Midbrain (tissue), 1 donor: ENCODE measurements around the gene MTCH1.

Experiments
- DNase-seq: peaks from one replicate; lab custom pipeline; 2025; lab: John Stamatoyannopoulos, UW

Gene MTCH1

DNA sequence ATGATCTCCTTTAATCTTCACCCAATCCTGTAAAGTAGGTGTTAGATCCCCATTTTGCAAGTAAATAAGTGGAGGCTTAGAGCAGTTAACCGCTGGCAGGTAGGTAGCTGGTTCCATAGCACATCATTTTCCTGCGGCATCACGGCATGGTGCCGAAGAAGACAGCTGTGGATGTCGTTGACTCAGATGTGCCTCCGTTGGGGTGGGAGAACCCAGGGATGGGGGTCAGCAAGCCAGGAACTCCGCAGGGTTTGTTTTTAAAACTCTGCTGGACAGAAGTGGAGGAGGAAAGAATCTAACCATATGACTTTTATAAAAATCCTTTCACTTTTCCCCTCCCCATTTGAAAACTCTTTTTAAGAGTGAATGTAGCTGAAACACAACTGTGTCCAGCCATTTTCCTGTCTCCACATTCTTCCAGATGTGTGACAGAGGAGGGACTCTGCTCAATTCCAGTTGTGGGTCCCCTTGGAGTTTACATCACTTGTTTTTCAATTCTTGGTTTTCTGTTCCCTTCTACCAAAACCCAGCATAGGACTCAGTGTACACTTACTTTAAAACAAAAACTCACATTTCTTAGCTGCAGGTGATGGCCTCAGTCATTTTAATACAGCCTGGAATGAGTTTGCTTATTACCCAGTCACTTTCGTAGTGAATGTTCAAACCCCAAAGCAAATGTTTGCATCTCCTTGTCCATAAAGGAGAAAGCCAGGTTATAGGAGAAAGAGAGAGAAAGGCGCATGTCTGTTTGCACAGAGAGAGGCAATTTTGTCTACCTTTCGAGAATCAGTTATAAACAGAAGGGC, 59.1 kb downstream of the MTCH1 start:
- DNase-seq = no peak

DNA sequence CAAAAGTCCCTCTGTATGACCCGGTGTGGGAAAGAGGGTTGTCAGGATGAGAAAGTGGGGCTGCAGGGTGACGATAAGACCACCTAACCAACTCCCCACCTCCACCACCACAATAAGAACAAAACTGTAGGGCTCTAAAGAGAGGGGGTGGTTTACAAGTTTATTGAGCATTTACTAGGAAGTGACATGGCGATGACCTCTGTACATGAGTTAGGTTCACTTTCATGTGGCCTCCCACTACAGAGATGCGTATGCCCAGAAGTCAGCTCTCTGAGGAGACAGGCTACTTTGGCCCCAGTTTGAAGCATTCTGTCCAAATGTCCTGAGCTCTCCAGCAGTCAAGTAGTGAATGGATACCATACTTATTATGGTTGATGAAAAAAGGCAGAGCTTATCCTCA, 60.2 kb downstream of the MTCH1 start:
- no peak for DNase-seq

DNA sequence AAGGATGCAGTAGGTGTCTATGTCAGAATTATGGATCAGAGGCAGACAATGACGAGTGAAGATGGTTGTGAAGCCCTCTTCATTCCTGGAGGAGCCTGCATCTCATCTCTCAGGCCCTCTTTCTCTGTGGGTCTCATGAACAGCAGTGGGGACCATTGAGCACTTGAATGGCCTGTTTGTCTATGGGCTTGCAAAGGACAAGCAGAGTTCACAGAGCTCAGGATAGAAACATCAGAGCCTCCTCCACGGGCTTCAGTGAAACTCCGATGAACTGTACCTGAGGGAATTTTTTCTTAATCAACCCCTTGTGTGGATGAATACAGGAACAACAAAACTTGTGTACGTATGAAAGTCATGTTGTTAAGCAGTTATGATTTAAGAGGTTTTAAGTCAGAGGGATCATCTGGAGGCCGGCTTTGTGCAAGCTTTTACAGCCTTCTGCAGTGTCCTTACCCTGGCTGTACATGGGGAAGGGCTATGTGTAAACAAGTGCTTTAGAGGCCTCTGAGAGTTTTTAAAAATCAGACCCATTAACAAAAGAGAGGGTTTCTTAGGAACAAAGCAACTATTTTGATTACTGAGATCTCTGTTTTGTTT, 61.1 kb downstream of the MTCH1 start:
- DNase-seq = no peak

- DNase-seq = no peak
These were observed 61.9 kb downstream of the MTCH1 start for GRCh38 chr6:36924131-36924530.

DNA sequence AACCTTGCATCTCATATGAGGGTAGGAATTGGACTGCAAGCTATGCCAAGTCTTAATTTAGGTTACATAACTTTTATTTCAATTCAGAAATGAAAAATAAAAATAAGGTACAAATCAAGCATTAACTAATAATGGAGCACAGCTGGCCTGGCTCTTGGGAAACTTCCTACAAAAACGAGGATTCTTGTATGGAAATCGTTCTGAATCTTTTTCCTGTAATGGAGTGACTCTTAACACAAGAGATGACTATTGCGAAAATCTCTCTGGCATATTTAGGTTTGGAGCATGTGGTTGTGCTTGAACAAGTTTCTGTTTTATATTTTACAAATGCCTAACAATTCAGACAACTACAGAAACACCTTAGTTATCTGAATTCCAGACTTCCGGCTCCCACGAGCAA, 65.5 kb downstream of the MTCH1 start:
- no peak for DNase-seq

GRCh38 chr6:36920049-36920448, 65.9 kb downstream of the MTCH1 start:
- no peak for DNase-seq
